GM21381 (cell line): Measurements from ENCODE around the gene PRAMEF26.
"Not testable (repeated sequence)": the region's sequence is repeated elsewhere in the genome, so short reads cannot be mapped to it uniquely, and the experiment has no call there.

Experiments
- ATAC-seq: cut with Tn5 transposase; IDR thresholded peaks from one replicate; pipeline ENCODE4 v1.9.1; 2021; ENCODE audit warnings: mild to moderate bottlenecking, moderate library complexity; ENCODE audit not compliant: unreplicated experiment

The PRAMEF26 gene

DNA sequence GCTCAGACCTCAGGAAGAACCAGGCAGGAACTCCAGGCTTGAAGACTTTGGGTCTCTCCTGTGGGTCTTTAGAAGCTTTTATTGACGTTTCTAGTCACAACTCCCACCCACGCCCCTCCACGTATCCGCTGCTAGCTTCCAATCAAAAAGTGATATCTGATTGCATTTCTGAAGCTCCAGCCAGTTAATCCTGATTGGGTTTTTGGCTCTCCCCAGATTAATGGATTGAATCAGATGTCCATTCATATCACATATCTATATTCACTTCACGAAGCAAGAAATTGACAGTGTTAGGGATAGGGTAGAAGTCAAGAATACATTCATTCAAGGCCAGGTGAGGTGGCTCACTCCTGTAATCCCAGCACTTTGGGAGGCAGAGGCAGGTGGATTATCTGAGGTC lies at the start of gene PRAMEF26:
TSS of gene PRAMEF26 (minus strand) at position 101 of the 400 bp plus-strand sequence. CDS start 2,914 bp downstream, outside the sequence.
- not testable (repeated sequence) for ATAC-seq

DNA sequence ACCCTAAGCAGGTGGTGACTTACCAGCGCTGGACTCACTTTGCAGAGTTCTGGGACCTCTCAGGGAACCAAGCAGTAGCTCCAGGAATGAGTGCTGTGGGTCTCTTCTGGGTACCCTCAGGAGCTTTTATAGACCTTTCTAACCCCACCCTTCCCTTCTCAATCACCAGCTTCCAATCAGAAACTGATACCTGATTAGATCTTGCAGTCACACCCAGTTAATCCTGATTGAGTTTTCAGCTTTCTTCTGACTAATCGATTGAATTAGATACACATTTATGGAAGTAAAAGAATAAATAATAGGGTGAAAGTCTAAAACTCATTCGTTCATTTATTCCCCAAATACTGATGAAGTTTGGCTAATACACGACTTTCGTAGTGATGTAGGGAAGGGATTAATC lies 45.5 kb upstream of the PRAMEF26 start, which contains the start of gene PRAMEF13:
TSS of gene PRAMEF13 (minus strand) at position 101 of the 400 bp plus-strand sequence. CDS start 1,820 bp downstream, outside the sequence.
- not testable (repeated sequence) for ATAC-seq

DNA sequence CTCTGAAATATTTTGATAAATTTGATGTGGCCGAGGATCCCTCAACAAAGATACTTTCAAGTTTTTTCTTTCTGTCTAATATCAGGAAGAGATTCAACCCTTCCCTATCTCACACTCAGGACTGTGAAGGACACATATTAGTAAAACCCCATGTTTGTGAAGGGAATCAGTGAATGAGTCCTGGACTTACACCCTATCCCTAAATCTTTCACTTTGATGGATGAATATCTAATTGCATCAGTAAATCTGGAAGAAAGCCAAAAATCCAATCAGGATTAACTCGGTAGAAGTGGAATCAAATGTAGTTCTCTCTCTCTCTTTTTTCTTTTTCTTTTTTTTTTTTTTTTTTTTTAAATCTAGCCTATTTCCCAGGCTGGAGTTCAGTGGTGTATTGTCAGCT lies 15.7 kb upstream of the PRAMEF26 start, which contains the start of gene PRAMEF9:
TSS of gene PRAMEF9 (plus strand) at position 301 of the 400 bp plus-strand sequence. CDS start 3,433 bp downstream, outside the sequence.
- not testable (repeated sequence) for ATAC-seq

DNA sequence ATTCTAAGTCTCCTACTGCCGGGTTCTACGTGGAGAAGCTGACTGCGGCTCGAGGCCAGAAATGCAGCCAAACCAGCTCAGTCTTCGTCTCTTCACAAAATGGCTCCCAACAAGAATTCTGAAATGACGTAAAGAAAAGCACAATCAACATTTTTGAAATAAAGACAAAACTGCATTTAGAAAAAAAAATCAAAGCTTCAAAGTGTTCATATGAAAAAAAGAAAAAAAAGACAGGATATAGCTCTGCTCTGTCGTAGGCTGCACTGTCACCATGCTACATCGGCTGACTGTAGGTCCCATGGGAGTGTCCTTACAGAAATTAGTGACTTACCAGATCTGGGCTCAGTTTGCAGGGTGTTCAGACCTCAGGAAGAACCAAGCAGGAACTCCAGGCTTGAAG lies 9.7 kb upstream of the PRAMEF26 start, which contains the start of gene HNRNPCL4:
TSS of gene HNRNPCL4 (minus strand) at position 101 of the 400 bp plus-strand sequence. CDS start 164 bp downstream, outside the sequence.
- not testable (repeated sequence) for ATAC-seq

DNA sequence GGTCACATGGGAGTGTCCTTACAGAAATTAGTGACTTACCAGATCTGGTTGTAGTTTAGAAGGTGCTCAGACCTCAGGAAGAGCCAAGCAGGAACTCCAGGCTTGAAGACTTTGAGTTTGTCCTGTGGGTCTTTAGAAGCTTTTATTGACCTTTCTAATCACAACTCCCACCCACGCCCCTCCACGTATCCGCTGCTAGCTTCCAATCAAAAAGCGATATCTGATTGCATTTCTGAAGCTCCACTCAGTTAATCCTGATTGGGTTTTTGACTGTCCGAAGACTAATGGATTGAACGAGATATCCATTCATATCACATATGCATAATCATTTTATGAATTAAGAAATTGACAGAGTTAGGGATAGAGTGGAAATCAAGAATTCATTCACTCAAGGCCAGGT lies 39.1 kb downstream of the PRAMEF26 start, which contains the start of gene HNRNPCL2:
TSS of gene HNRNPCL2 (minus strand) at position 101 of the 400 bp plus-strand sequence. CDS start 454 bp downstream, outside the sequence.
- not testable (repeated sequence) for ATAC-seq
